HG03565 (cell line): ENCODE measurements around the gene TGFB3.
A peak's percentile ranks its signal among the peaks of the same experiment; 100 is the strongest.
"Not testable (repeated sequence)": the region's sequence is repeated elsewhere in the genome, so short reads cannot be mapped to it uniquely, and the experiment has no call there.

Experiments used
- ATAC-seq: cut with Tn5 transposase; IDR thresholded peaks from one replicate; pipeline ENCODE4 v1.9.1; 2021; ENCODE audit warnings: mild to moderate bottlenecking, moderate library complexity; ENCODE audit not compliant: unreplicated experiment

TGFB3 gene

GRCh38 chr14:75981426-75982265, at the start of gene TGFB3:
TSS of gene TGFB3 (minus strand) at chr14:75981995. CDS start at chr14:75980893, 1,102 bp downstream.
- ATAC-seq = peak; percentile 36

GRCh38 chr14:76024211-76024907, 42.6 kb upstream of the TGFB3 start:
- no peak for ATAC-seq

- no peak for ATAC-seq
Measured at GRCh38 chr14:76023757-76024156, 42.0 kb upstream of the TGFB3 start.

GRCh38 chr14:76022991-76023390, 41.2 kb upstream of the TGFB3 start:
- no peak for ATAC-seq

- ATAC-seq = no peak
Measured at GRCh38 chr14:76019676-76020075, 37.9 kb upstream of the TGFB3 start.

GRCh38 chr14:76015668-76016067, 33.9 kb upstream of the TGFB3 start:
- ATAC-seq = no peak

GRCh38 chr14:76015191-76015590, 33.4 kb upstream of the TGFB3 start:
- ATAC-seq = no peak

- ATAC-seq = no peak
Measured at GRCh38 chr14:76012354-76012753, 30.6 kb upstream of the TGFB3 start.

- no peak for ATAC-seq
Measured at GRCh38 chr14:76011930-76012329, 30.1 kb upstream of the TGFB3 start.

GRCh38 chr14:76009627-76010026, 27.8 kb upstream of the TGFB3 start:
- ATAC-seq = not testable (repeated sequence)

- ATAC-seq = no peak
Measured at GRCh38 chr14:76007852-76008251, 26.1 kb upstream of the TGFB3 start.

- ATAC-seq = no peak
Measured at GRCh38 chr14:76007379-76007778, 25.6 kb upstream of the TGFB3 start.

GRCh38 chr14:76006253-76006652, 24.5 kb upstream of the TGFB3 start:
- no peak for ATAC-seq

- ATAC-seq = no peak
Measured at GRCh38 chr14:76002383-76002782, 20.6 kb upstream of the TGFB3 start.

- no peak for ATAC-seq
Measured at GRCh38 chr14:75999511-76000190, 17.9 kb upstream of the TGFB3 start.

GRCh38 chr14:75996488-75996887, 14.7 kb upstream of the TGFB3 start:
- no peak for ATAC-seq

GRCh38 chr14:75995372-75996041, 13.7 kb upstream of the TGFB3 start:
- no peak for ATAC-seq

- ATAC-seq = no peak
Measured at GRCh38 chr14:75993567-75994041, 11.8 kb upstream of the TGFB3 start.

- no peak for ATAC-seq
Measured at GRCh38 chr14:75991753-75992152, 10.0 kb upstream of the TGFB3 start.

- ATAC-seq = no peak
Measured at GRCh38 chr14:75990297-75990696, 8.5 kb upstream of the TGFB3 start.

GRCh38 chr14:75989134-75989533, 7.3 kb upstream of the TGFB3 start:
- ATAC-seq = no peak
